SKM-1 (cell line): ENCODE measurements around the gene UIMC1.

ENCODE experiments used
- DNase-seq: peaks from one replicate; lab custom pipeline; 2025; ENCODE audit not compliant: unreplicated experiment; lab: John Stamatoyannopoulos, UW

The UIMC1 gene

DNA sequence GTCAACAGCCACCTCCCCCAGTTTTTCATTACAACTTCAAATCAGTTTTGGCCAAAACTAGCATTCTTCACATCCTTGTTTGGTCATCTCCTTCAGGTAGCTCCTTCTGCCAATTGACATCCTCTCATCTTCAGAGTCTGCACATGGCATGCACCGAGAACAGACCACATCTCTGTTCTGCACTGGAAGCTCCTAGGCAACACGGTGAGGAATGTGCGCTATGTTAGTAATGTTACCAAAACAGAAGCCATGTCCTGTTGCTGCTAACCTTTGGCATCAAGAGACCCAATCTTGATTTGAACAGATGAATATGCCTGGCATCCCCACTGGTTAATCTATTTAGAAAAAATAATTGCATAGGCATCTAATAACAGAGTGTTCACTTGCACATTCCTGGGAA lies 102.3 kb downstream of the UIMC1 start:
- no peak for DNase-seq

DNA sequence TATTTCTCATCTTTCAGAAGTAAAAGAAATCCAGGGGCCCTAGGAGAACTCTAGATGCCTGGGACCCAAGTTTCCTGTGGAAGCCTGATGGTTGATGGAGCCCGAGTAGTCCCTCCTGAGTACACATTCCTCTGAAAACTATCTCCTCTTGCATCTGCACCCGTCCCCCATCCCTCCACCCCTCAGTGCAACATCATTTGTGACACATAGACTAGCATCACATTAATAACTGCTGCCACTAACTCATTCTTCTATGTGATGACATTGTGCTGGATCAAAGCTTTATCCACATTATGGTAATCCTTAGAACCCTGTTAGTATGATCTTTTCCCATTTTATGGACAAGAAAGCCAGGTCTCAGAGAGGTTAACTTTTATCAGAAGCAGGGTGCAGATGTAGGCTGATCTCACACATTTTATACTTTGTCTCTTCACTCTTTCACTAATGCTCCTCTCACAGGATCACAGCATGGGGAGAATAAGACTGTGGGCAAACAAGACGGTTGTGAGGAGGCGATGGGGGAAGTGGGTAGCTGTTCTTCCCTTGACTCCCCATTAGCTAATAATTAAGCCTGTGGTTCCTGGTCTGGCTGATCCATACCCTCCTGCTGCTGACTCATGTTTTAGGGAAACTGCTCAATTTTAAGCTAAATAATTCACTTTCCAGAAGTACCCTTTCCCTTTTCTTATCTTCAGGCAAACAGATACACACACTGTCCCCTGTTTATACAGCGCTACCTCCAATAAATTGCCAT lies 103.5 kb downstream of the UIMC1 start:
- DNase-seq: no peak

DNA sequence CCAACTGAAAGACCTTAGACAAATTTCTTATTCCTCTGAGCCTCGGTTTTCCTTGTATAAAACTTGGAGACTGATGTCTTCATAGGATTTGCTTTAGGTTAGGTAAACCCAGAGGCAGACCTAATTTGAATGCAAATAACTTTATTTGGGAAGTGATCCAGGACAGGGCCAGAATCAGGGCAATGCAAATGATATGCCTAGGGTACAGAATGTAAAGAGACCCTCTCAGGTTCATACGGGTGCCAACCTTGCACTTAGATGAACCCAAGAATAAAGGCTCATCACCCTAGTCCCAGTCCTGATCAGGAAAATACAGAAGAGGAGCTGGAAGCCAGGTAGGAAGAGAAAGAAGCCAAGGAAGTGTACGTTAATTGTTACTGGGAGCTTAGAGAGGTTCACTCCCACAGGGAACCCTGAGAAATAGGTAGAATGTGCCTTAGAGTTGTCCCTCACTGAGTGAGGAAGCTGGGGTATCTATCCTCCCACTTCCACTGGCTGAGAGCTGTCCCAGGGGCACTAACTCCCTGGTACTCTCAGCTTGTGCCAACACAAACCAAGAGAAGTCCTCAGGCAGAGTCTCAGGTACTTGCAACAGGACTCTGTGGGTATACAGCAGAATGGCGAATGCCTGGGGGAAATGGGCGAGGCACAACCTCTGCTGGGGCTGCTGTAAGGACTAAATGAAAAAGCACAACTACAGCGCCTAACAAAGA lies 104.3 kb downstream of the UIMC1 start:
- DNase-seq: no peak

DNA sequence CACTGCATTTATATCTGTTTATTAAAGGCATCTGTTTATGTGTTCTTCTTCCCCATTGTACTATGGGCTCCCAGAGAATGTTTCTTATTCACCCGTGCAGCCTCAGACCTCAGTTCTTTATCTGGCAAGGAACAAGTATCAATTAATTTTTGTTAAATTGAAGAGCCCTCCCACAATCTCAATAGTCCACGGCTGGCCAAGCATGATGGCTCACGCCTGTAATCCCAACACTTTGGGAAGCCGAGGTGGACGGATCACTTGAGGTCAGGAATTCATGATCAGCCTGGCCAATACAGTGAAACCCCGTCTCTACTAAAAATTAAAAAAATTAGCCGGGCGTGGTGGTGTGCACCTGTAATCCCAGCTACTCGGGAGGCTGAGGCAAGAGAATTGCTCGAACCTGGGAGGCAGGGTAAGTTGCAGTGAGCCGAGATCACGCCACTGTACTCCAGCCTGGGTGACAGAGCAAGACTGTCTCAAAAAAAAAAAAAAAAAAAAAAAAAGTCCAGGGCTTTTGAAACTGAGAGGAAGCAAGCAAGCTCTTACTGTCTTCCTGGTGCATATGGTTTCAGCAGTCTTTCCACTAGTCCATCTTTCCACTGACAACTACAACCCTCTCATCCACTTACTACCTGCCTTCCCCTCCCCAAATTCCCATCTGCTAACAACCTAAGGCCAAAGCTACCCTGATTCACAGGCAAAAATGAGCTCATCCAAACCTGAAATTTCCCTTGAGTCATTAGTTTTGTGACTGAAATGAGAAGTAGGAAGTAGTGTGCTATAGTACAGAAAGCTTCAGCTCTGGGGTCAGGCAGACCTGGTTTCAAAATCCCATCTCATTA lies 105.1 kb downstream of the UIMC1 start:
- peak; percentile 71 for DNase-seq

DNA sequence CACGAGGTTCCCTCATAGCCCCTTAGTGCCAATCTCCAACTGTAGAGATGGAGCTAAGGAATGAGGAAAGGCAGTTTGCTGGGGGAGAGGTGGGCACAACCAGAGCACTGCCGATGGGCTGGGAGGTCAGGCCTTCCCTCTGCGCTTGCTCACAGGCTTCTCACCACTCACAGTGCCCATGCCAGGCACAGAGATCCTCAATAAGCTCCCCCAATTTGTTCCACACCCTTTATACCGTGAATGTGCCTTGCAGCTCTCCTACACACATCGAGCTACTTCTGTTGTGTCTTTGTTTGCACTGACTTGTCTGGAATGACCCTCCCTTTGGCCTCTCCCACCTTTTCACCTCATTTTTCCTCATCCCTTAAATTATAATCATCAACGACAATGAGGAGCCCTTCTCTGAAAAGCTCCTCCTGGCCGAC lies 105.8 kb downstream of the UIMC1 start:
- DNase-seq: no peak

DNA sequence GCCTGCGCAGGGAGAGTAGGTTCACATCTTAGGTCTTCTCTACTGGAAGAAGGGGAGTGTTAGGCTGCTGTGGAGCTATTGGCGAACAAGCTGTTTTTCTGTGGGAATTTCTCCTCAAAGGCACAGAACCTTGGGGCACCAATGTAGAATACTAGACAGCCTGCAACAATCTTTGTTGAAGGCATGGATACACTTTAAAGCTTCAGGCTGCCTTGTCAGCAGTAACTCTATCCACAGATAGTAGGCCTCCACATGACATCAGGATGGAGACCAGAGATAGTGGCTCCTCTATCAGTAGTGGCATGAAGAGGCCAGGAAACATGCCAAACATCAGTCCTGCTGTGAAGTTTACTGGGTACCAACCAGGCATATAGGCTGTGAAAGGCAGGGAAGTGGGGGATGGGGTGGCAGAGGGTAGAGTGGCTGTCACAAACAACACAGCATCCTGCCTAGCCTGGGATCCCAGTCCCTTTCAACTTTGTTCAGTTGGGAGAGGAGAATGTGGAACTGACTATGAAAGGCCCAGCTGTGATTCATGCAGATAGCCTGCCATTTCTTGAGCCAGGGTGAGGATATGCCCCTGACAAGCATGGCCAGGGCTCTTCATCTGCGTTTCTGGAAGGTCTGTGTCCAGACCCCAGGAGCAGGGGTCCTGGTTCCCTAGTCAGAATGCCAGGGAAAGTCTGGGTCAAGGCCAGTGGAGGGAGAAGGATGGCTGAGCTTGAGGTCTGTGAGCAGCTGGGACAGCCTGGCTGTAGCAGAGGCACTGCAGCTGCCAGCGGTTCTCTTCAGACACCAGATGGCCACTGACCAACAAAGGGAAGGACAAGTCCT lies 106.4 kb downstream of the UIMC1 start:
- no peak for DNase-seq

DNA sequence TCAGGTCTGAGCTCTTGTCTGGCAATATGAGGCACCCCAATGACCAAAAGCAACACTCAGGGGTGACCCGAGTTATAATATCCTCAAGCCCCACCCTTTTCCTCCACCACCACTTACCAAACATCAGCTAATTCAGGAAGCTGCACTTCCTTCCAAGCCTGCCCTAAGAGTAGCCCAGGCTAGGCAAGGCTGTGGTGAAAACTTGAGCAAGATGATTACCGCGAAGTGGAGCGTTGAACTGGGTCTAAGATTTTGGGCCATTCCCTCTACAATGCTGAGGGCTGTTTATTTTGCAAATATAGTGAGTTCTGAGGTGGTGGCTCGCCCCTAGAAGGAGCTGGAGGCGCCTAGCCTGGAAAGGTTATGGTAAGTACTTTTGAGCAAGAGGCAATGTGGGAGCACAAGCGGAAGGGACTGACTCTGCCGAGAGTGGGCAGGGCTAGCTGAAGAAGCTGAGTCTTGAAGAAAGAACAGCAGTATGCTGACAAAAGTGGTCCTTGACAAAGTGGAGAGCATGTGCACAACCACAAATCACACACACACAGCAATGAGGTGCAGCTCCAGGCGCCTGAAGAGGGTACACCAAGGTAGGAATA lies 107.2 kb downstream of the UIMC1 start, which contains the start of gene HK3:
HK3 (minus strand) TSS at position 51 of the 596 bp plus-strand sequence. CDS start 3,187 bp downstream, outside the sequence.
- DNase-seq: peak; percentile 67

DNA sequence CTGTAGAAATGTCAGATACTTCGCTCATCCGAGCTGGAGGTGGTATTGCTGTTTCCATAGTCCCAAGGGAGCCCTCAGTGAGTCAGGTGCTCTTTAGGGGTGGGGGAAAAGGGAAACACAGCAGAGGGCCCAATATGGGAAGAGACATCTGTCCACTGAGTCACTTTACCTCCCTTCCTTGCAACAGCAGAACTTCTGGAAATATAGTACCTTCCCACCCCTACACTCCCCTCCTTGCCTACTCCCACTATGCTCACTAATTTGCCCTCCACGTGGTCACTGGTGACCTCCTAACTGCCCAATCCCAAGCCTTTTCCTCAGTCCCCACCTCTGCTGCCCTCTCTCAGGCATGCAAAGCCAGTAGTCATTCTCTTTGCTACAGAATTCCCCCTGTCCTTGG lies 109.3 kb downstream of the UIMC1 start:
- no peak for DNase-seq

DNA sequence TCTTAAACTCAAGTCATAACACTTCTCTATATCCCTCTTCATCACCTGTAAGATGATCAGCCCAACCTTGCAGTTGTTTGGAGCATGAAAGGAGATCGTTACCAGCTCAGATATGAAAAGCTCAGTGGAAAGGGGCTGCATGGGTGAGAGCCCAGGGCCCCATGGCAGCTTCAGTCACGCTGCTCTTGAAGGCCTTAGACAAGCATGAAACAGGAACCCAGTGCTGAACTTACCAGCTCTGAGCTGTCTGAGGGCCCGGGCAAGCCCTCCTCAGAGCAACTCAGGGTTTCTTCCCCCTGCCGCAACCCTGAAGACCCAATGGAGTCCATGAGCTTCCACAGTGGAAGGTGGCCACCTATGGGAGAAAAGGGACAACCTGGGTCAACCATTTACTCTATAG lies 110.7 kb downstream of the UIMC1 start:
- no peak for DNase-seq

DNA sequence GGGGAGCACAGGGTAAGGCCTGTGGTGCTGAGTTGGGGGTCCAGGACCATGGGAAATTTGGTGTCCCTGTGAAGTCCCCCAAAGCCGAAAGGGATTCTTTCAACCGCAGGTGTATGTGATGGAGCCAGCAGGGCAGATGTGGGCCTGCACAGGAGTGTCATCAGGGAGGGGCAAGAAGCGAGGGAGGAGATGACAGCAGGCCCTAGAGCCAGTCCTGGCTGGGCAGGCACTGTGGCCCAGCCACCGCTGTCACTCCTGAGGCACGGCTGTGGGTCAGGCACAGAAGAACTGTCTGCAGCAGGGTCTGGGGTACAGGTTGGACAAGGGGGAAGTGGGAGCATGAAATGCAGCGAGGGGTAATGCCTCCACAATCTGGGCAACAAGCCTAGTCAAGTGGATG lies 112.3 kb downstream of the UIMC1 start:
- no peak for DNase-seq

DNA sequence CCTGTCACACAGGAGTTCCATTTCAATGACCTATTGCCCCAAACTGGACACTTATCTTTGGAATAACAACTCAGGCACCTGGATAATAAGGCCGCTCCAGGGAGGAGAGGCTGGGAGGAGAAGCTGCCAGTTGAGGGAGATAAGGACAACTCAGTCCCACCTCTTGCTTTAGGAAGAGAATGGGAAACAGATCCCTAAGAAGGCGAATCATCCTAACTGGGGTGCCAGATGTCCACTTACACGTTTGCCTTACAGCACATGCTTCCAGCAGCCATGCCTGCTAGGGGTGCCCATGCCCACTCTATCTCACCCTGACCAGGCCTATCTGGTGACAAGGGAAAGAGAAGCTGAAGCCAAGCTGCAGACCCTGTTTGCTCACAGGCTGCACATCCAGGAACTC lies 113.9 kb downstream of the UIMC1 start:
- DNase-seq: no peak

DNA sequence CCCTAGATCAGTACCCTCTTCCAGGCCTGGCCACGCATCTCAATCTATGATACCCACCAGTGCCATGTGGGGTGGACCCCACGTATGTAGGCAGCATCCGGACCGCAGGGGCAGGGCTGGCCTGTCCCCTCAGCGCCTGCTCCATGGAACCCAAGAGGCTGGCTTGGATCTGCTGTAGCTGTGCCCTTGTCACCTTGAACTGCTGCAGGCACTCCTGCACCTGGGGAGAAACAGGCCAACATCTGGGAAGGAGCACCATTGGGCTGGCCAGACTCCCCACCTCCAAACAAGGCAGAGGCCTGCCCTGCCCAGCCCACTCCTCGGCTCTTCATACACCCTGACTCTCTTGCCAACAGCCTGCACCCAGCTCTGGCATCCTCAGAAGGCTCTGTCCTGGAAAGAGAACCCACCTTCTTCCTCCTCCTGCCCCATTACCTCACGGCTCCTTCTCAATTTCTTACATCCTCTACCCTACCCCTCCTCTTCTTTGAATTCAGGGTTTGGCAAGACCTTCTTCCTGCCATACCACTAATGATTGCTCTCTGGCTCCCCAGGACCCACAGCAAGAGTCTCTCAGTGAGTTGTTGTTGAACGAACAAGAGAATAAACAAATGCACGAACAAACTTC lies 115.1 kb downstream of the UIMC1 start:
- no peak for DNase-seq

DNA sequence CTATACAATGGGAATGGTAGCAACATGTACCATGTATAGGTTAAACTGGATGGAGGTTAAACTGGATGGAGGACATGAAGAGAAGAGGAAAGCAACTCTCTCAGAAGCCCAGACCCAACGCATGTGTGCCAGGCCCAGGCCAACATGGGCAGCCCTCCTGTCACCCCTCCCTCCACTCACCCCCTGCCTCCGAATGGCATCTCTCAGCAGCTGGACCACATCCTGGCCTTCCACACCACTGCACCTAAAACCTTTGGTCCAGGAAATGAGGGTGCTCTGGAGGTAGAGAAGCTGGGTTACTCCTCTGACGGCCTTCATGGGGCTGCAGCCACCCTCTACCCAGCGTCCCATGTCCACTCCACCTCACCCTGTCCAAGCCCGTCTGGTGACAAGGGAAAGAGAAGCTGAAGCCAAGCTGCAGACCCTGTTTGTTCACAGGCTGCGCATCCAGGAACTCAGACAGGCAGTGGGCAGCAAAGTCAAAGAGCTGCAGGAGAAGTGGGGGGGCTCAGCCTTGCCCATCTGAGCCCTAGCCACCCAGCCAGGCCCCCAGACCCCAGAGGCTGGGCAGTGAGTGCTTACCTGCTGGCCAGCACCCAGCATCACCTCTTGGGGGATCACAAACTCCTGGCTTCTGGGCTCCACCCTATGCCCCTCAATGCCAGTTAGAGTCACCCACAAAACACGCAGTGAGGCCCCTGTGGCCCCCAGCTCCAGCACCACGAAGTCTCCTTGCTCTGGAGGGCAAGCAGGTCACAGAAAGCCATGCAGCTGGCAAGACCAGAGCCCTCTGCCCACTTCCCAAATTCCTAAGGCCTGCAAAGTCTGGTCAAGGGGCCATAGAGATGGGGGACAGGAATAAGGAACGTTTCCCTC lies 115.9 kb downstream of the UIMC1 start:
- DNase-seq: no peak

DNA sequence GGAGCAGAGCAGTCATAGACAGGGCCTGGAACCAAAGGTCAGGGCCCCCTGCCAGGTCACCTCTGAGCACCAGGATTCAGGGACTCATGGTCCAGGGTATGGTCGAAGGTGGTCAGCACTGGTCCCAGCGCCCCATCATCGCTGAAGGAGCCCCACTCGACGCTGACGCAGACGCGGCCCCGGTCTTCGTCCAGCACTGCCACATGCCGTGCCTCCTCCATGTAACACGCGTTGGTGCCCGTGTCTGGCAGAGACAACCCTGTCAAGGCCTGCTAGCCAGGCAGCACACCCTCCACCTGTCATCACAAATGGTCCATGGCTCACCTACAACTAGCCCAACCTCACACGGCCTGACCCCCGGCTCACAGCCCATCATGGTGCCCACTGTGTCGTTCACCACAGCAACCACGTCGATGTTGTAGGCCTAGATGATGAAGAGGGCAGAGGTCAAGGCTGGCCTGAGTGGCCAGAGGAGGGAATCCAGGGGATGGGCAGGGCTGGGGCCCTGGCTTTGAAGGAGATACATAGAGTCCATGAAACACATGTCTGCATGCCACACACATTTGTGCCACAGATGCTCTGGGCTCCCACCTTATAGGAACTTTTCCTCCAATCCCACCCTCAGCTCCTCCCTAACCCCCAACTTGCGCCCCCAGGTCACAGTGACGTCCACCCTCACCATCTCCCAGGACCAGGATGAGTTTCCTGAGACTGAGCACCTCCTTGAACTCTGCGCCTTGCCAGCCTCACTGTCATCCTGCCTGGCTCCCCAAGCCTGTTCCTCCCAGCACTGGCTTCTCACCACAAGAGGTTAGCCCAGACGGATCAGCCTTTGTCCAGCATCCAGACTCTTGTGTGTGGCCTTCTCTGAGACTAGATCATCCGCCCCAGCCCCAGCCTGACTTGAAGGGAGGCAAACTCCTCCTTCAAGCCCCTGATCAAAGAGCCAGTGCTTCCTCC lies 117.0 kb downstream of the UIMC1 start:
- no peak for DNase-seq

DNA sequence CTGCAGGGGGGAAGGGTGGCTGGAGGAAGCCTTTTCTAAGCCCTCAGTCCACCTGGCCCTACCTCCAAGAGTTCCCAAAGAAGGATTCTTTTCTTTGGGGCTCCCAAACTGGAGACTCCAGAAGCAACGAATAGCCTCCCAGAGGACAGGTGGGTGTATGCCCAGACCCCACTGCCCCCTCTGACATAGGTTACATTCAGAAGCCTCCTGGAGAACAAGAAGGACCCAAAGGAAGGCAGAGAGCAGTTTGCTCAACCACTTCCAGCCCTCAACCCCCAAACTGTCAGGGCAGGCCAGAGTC lies 117.8 kb downstream of the UIMC1 start:
- no peak for DNase-seq

DNA sequence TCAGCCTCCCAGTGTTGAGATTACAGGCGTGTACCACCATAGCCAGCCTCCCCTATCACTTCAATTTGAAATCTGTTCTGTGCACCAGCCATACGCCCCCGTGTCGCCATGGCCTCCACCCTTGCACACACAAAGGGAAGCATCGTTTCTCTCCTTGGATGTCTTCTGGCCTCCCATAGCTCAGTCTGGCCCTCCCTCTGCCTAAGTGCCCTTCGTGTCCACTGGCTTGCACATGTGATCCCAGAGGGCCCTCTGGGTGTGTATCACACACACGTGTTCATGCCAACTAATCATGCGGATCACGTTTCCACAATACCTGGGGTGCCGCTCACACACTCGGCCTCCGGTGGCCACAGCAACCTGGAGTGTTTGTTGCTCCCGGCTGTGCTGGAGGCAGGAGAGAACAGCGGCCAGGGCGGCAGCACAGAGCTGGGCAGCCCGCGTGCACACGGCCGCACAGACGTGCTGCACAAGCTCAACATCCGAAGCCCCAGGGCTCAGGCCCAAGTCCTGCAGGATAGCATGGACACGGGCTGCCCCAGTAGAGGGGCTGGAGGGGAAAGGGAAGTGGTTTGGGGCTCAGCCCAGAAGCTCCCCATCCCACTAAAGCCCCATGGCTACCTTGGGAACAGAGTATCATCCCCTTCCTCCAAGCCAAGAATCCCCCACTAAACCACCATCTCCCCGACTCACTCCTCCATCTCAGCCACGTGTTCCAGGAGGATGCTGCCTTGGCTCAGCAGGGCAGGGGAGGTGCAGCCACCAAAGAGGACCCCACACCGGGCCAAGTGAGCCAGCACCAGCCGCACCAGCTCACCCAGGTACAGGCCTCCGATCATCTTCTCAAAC lies 118.3 kb downstream of the UIMC1 start:
- no peak for DNase-seq

DNA sequence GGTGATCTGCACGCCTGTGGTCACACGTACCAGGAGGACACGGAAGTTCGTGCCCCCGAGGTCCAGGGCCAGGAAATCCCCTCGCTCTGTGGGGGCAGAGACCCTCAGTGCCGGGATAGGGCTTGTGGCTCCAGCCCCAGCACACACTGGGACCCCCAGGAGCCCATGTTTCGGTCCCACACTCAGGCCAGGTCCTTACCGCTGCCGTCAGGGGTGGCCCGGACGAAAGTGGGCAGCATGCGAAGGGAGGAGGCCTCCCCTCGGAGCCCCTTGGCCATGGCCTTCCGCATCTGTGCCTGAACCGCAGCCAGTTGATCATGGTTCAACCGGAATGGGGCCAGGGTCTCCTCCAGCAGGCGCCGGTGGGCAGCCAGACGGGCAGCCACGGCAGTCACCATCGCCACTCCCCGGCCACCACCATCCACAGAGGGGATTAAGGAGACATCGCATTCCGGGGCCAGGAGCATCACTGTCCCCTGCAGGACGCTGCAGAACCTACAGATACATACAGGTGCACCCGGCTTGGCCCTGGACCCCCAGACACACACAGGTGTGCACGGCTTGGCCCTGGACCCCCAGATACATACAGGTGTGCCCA lies 119.2 kb downstream of the UIMC1 start:
- DNase-seq: no peak
